ENCODE results near the gene AUTS2.

The AUTS2 gene

DNA sequence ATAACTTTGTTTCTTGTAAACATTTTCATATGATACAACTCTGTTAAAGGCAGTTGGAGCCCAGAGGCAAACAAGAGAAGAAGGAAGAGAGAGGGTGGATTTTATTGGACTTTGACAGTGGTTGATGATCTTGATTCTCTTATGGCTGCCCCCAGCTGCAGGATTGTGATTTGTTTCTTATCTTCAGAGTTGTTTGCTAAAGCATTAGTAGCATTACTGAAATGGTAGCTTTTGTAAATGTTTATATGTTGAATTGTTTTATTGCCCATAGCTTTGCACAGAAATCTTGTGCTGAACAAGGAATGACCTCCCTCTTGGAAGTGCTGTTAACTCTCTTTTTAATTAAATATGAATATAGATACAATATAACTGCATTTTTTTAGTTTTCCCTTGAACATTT lies 309.4 kb downstream of the AUTS2 start:
- TF ChIP-seq, protein P1, sequence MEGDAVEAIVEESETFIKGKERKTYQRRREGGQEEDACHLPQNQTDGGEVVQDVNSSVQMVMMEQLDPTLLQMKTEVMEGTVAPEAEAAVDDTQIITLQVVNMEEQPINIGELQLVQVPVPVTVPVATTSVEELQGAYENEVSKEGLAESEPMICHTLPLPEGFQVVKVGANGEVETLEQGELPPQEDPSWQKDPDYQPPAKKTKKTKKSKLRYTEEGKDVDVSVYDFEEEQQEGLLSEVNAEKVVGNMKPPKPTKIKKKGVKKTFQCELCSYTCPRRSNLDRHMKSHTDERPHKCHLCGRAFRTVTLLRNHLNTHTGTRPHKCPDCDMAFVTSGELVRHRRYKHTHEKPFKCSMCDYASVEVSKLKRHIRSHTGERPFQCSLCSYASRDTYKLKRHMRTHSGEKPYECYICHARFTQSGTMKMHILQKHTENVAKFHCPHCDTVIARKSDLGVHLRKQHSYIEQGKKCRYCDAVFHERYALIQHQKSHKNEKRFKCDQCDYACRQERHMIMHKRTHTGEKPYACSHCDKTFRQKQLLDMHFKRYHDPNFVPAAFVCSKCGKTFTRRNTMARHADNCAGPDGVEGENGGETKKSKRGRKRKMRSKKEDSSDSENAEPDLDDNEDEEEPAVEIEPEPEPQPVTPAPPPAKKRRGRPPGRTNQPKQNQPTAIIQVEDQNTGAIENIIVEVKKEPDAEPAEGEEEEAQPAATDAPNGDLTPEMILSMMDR (IDR thresholded peaks at IDR 0.05; ENCODE audit: low read depth, low read length, missing control alignments) = no peak
- no peak for DNase-seq (ENCODE audit: extremely low read depth, low read depth)

DNA sequence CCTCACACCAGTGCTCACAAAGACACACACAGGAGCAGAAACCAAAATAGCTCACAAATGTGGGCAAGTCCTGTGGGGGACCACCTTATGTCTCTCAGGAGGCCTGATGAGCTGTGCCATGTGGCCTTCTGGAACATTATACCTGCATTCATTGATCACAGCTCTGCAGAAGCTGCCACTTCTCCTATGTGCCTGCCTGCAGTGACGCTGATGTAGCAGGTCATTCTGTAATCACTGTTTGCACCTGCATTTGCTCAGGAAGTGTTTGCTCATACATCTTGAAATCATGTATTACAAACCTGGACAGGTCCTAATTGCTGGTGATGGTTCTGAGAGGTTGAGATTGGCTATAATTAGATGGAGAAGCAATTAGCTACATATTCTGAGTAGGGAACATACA lies 310.2 kb downstream of the AUTS2 start:
- no peak overlapping the region for H3K4me3 ChIP-seq (replicated peaks; ENCODE audit: low read depth, low read length)
- TF ChIP-seq, protein P1 (IDR thresholded peaks at IDR 0.05; ENCODE audit: low read depth, low read length, missing control alignments) = no peak
- DNase-seq (ENCODE audit: extremely low read depth, low read depth) = no peak

More for the DNA sequence above, 309.4 kb downstream of the AUTS2 start:
- no peak overlapping the region for H3K4me3 ChIP-seq (replicated peaks; ENCODE audit: low read depth, low read length)

DNA sequence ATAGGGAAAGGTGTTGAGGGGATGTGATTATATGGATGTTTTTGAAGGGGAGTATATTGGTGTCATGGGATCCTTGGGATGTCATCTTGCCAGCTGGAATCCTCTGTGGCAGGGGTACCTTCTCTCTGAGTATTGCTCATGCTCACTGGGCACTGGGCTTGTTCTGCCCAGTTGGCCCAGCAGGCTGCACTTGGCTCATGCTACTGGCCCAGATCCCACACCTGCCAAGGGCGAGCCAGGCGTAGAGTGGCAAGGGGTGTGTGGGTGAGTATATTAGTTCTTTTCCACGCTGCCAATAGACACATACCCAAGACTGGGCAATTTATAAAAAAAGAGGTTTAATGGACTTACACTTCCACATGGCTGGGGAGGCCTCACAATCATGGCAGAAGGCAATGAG lies 311.9 kb downstream of the AUTS2 start:
- no peak for DNase-seq (ENCODE audit: extremely low read depth, low read depth)
- TF ChIP-seq, protein P1 (IDR thresholded peaks at IDR 0.05; ENCODE audit: low read depth, low read length, missing control alignments) = no peak
- no peak overlapping the region for H3K4me3 ChIP-seq (replicated peaks; ENCODE audit: low read depth, low read length)

DNA sequence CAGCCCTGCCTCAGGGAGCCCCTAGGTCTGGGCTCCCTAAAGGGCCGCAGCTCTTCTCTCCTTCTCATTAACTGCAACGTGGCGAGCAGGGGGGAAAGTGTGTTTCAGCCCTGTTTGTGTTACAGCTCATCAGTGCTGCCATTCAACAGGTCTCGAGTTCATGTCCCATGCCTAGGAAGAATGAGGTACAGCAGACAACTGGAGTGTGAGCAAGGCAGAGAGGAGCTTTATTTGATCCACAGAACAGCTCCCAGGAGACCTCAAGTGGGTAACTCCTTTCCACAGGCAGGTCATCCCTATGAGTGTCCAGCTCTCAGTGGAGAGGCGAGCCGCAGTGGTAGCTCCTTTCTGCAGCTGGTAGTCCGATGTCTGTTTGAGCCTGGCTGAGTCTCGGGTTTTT lies 313.1 kb downstream of the AUTS2 start:
- no peak for DNase-seq (ENCODE audit: extremely low read depth, low read depth)
- TF ChIP-seq, protein P1 (IDR thresholded peaks at IDR 0.05; ENCODE audit: low read depth, low read length, missing control alignments) = no peak
- no peak overlapping the region for H3K4me3 ChIP-seq (replicated peaks; ENCODE audit: low read depth, low read length)

DNA sequence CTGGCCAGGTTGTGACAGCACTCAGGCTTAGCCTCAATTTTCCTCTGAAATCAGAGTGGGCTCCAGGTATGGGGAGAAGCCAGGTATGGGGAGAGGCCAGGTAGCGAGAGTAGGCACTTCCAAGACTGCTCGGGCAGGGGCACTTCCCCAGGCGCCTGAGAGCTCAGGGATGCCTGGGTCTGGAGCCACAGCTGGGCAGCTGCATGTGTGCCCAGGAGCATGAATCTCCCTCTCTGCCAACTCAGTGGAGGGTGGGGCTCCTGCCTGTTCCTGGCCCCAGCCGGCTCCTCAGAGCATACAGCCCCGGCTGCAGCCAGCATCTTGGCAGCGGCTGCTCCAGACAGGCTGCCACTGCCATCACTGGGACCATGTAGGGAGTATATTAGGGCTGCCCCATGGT lies 313.9 kb downstream of the AUTS2 start:
- DNase-seq (ENCODE audit: extremely low read depth, low read depth) = no peak
- no peak overlapping the region for H3K4me3 ChIP-seq (replicated peaks; ENCODE audit: low read depth, low read length)
- TF ChIP-seq, protein P1 (IDR thresholded peaks at IDR 0.05; ENCODE audit: low read depth, low read length, missing control alignments) = no peak

DNA sequence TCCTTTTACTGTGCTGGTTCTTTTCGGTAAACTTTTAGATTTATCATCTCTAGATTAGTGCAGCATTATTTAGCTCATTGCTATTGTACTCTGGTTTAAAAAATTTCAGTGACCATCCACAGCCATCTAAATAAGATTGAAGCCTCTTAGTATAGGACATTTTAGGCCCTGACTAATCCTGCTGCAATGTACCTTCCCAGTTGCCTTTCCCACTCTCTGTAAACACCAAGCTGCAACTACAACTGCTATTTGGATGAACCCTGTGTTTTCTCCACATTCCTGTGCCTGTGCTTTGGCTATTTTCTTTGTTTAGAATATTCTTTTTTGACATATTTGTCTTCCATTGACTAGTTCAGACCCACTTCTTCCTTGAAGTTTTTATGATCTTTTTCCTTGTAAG lies 314.6 kb downstream of the AUTS2 start:
- TF ChIP-seq, protein P1 (IDR thresholded peaks at IDR 0.05; ENCODE audit: low read depth, low read length, missing control alignments) = no peak
- no peak overlapping the region for H3K4me3 ChIP-seq (replicated peaks; ENCODE audit: low read depth, low read length)
- no peak for DNase-seq (ENCODE audit: extremely low read depth, low read depth)

DNA sequence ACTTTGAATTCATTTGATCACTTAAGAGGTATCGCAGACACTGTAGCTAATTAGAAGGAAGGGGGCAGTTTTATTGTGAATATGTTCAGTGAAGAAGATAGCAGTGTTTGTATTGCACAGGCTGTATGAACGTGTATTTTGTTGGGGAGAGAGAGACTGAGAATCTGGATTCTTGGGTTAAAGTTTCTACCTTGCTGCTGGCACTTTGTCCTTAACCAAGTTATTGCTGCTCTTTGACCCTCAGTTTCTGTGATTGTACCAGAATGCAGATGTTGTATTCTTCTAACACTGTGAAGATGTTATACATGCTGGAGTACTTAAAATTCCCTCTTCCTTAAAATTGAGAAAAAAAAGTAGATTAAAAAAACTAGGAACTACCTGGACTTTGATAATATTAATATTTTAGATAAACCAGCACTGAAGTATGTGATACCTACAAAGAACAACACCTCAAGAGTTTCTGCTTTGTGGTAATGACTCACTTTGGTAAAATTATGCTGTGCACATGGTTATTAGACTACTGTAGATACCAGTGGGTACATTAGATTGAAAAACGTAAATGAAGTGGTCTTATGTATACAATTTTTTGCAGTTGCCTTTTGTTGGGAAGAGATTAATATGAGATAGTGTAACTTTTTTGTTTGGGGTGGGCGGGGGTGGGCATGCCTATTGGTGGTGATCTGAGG lies 321.3 kb downstream of the AUTS2 start:
- TF ChIP-seq, protein P1 (IDR thresholded peaks at IDR 0.05; ENCODE audit: low read depth, low read length, missing control alignments) = no peak
- DNase-seq (ENCODE audit: extremely low read depth, low read depth) = no peak
- no peak overlapping the region for H3K4me3 ChIP-seq (replicated peaks; ENCODE audit: low read depth, low read length)

Measured in HFF-Myc (cell line).